ENCODE data around the gene DLG5.

- TF ChIP-seq CTCF (IDR thresholded peaks at IDR 0.05; ENCODE audit: borderline replicate concordance, extremely low read depth, low read length, poor library complexity, severe bottlenecking) (no peak), EZH2 (IDR thresholded peaks at IDR 0.05; ENCODE audit: borderline replicate concordance, low read depth, low read length, severe bottlenecking) (no peak)
Measured at GRCh38 chr10:77844713-77845445, 81.7 kb downstream of the DLG5 start.
